GM21717 (cell line): ENCODE measurements around the gene NUPR2.
"Not testable (repeated sequence)": the region's sequence is repeated elsewhere in the genome, so short reads cannot be mapped to it uniquely, and the experiment has no call there.

Experiments
- ATAC-seq: cut with Tn5 transposase; IDR thresholded peaks from one replicate; pipeline ENCODE4 v1.9.1; 2021; ENCODE audit warnings: mild to moderate bottlenecking, moderate library complexity; ENCODE audit not compliant: unreplicated experiment

Gene NUPR2, protein sequence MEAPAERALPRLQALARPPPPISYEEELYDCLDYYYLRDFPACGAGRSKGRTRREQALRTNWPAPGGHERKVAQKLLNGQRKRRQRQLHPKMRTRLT

GRCh38 chr7:56115852-56116538 lies at the start of gene NUPR2:
TSS of gene NUPR2 (minus strand) at chr7:56116417. CDS start at chr7:56116314, 103 bp downstream.
- ATAC-seq = no peak

DNA sequence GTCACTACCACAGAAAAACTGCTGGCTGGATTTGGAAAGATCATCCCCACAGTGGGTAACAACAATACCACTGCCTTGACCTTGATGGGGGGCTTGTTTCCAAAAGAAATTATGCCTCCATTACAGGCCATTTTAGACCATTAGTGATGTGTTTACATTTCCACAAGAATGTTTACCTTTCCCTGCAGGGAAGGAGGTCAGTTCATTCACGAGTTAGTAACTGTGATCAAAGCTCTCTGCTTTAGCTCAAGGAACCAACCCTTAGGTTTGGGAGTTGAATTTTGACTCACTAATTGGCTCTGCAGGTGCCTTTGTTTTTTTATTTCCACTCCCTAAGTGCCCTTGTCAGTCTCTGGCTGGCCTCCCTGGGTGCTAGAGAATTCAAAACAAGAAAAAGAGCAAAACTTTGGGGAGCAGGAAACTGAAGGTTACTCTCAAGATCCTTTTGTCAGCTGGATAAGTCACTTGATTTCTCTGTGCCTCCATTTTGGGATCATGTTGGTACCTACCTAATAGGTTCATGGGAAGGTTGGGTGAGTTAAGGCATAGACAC lies 41.1 kb upstream of the NUPR2 start:
- ATAC-seq = no peak

GRCh38 chr7:56131062-56131461 lies 14.8 kb upstream of the NUPR2 start:
- not testable (repeated sequence) for ATAC-seq

DNA sequence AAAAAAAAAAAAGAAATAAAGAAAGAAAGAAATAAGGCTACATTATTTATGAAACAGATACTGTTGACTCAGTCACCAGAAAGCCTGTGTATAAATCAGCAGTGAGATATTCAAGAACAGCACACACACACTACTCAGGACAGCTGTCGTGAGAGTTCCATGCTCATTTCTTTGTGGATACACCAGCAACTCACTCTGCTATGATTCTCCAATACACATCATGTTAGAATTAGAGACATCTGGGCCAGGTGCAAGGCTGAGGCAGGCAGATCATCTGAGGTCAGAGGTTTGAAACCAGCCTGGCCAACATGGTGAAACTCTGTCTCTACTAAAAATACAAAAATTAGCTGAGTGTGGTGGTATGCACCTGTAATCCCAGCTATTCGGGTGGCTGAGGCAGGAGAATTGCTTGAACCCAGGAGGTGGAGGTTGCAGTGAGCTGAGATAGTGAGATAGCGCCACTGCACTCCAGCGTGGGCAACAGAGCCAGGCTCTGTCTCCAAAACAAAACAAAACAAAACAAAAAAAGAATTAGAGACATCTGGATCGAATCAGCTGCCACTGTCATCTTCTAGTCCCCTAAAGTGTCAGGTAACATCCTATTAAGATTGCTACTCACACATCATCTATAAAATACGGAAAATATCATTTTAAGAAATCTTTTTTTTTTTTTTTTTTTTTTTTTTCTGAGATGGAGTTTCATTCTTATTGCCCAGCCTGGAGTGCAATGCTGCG lies 11.2 kb upstream of the NUPR2 start:
- no peak for ATAC-seq

GRCh38 chr7:56125831-56126230 lies 9.6 kb upstream of the NUPR2 start:
- ATAC-seq = no peak

DNA sequence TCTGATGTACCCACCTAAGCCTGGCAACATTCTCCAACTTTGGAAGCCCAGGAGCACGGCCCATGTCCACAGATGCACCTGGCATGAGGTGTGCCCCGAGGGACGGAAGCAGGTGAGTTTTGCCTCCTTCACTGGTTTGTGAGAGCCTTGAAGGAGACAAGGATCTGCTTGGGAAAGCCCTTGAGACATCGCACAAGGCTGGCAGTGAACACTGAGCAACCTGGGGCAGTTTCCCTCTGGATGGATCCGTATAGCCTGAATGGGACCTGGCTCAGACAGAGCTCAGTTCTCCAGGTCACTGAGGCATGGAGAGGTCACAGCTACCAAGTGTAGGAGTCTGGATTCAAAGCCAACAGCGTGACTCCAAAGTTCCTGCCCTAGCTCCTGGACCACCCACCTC lies 8.8 kb upstream of the NUPR2 start:
- ATAC-seq = no peak

GRCh38 chr7:56121440-56121839 lies 5.2 kb upstream of the NUPR2 start:
- ATAC-seq = no peak

DNA sequence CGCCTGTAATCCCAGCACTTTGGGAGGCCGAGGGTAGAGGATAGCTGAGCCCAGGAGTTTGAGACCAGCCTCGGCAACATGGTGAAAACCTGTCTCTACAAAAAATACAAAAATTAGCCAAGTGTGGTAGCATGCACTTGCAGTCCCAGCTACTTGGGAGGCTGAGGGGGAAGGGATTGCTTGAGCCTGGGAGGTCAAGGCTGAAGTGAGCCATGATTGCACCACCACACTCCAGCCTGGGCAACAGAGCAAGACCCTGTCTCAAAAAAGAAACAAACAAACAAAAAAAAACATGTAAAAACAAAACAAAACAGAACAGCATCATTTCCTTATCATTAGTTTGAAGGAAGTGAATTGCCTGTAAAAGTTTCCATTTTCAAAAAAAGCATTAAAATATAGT lies 4.0 kb downstream of the NUPR2 start:
- not testable (repeated sequence) for ATAC-seq

- no peak for ATAC-seq
These were observed 5.6 kb downstream of the NUPR2 start for GRCh38 chr7:56110611-56111010.

GRCh38 chr7:56107954-56108258 lies 8.3 kb downstream of the NUPR2 start:
- ATAC-seq = no peak

DNA sequence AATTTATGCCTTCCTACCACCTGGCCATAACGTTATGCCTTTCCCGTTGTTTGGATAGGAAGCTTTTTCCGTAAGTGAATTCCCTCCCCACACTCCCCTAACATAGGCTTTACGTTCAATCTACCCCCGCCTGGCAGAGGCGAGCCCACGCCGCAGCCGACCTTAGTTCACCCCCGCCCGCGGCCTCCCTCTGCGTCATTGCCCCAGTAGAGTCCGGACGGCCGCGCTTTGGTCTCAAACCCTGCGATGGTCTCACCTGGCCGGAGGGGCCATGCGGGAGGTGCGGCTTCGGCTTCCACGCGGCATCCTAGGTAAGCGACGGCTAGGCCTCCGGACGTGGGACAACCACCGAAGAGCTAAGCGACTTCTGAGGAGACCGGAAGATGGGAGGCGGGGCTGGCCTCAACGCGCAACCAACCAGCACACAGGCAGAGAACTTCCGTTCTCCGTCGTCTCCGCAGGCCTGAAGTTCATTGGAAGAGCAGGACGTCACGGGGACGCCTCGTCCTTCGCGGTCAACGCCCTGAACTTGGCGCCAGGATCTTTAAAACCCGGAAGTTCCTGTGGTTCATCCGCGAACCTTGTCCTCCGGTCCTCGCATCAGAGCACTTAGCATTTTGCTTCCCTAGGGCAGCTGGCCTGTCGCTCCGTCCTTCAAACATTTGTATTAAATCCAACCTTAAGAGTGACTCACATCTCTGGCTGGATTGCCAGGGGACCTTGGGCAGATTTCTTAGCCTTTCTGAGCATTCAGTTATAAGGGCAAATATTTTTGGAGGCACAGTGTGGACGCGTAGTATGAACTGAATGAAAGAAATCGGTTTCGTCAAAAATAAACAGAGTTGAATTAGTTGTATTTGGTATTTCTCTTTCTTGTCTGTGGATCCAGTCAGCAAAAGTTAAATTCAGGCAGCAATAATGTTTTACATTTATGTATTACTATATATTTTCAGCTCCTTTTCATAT lies 9.8 kb downstream of the NUPR2 start, which contains the start of gene CHCHD2:
Gene CHCHD2, minus strand, starts transcription at position 369 of the 966 bp plus-strand sequence. Its CDS starts 63 bp downstream, at position 306.
- peak; percentile 99 for ATAC-seq

DNA sequence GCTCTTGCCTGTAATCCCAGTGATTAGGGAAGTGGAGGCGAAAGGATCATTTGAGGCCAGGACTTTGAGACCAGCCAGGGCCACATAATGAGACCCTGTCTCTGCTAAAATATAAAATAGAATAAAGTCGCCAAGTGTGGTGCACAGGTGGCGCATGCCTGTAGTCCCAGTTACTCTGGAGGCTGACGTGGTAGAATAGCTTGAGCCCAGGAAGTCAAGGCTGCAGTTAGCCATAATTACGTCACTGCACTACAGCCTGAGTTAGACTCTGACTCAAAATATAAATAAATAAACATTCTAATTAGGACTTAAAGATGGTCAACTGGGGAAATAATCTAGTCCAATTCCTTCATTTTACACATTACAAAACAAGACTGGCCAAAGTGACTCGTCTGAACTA lies 10.7 kb downstream of the NUPR2 start:
- ATAC-seq = no peak

- ATAC-seq = not testable (repeated sequence)
These were observed 12.1 kb downstream of the NUPR2 start for GRCh38 chr7:56104138-56104537.

DNA sequence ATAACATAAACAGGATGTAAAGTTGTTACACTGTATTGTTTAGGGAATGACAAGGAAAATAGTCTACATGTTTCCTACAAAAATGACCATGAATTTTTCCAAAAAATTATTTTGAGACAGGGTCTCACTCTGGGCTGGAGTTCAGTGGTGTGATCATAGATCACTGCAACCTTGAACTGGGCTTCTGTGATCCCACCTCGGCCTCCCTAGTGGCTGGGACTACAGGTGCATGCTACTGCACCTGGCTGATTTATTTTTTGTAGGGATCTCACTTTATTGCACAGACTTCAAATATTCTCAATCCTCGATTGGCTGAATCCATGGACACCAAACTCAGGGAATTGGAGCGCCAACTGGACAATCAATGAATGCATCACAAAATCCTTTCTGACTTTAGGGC lies 16.6 kb downstream of the NUPR2 start:
- no peak for ATAC-seq

- ATAC-seq = not testable (repeated sequence)
These were observed 17.8 kb downstream of the NUPR2 start for GRCh38 chr7:56098187-56099008.

DNA sequence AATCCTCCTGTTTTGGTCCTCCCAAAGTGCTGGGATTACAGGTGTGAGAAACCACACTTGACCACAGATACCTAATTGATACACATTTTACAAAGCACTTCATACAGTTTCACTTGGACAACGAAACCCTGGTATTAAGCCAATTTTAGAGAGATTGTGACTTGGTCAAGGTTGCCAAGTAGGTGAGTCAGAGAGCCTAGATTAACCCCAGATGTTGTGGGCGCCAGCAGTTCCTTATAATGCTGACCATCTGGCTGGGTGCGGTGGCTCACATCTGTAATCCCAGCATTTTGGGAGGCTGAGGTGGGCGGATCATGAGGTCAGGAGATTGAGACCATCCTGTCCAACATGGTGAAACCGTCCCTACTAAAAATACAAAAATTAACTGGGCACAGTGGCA lies 18.5 kb downstream of the NUPR2 start:
- no peak for ATAC-seq

- no peak for ATAC-seq
These were observed 23.3 kb downstream of the NUPR2 start, which contains the start of gene PHKG1 for GRCh38 chr7:56092789-56093531. TSS of gene PHKG1 (minus strand) at chr7:56092952. CDS start at chr7:56088941, 4,011 bp downstream.

GRCh38 chr7:56092388-56092787 lies 23.8 kb downstream of the NUPR2 start:
- not testable (repeated sequence) for ATAC-seq

DNA sequence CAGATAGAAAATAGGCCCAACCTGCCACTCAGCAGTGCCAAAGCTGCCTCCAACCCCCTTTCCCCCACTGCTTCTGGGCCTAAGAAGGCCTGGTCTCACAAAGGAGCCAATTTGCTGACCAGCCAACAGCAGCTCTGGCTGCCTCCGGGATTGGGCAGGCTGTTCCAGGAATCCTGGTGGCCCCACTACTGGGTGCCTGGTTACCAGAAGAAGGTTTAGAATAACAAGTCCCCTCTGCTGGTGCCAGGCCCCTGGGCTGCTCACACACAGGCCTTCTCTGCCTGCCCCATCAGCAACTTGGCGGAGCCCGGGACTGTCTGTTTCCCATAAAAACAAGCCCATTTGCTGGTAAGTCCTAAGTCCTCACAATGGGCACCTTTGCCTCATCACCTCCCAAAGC lies 24.6 kb downstream of the NUPR2 start:
- no peak for ATAC-seq
